Heart right ventricle (tissue), 16 donors: ENCODE results near the gene ROR2. TPM values are rescaled to one million over a fixed set of nuclear protein-coding genes. Genes with fewer than 3 reads are reported as not detected.
A peak's percentile ranks its signal among the peaks of the same experiment; 100 is the strongest.

Experiments
- ATAC-seq, 8 donors: fragments of 200-7000 bp; cut with Tn5 transposase; one replicate each; pipeline ENCODE4 v1.9.1; 2020; ENCODE audit warnings: mild to moderate bottlenecking in 8 of 8, moderate library complexity in 8 of 8, moderate number of reproducible peaks in 1 of 8
- DNase-seq, 2 donors: peaks; one replicate each; pipeline ENCODE4 v3.0.0-alpha.2; 2020
- H3K27ac ChIP-seq, 10 donors: fragments of 200-600 bp; sonication (generic) in 2 of 10; one replicate each; pipeline versions ENCODE4 v1.5.0 to v1.8.0; 2020 to 2022; ENCODE audit warnings: mild to moderate bottlenecking in 3 of 10
- H3K27me3 ChIP-seq, 7 donors: fragments of 200-600 bp; one replicate each; pipeline ENCODE4 v1.8.0; 2021 to 2022; ENCODE audit warnings: mild to moderate bottlenecking in 2 of 7
- H3K36me3 ChIP-seq, 9 donors: fragments of 200-600 bp; sonication (generic) in 1 of 9; one replicate each; pipeline versions ENCODE4 v1.5.0 to v1.8.0; 2020 to 2022; ENCODE audit warnings: mild to moderate bottlenecking in 2 of 9
- H3K4me1 ChIP-seq, 9 donors: fragments of 200-600 bp; sonication (generic) in 1 of 9; one replicate each; pipeline versions ENCODE4 v1.5.0 to v1.8.0; 2020 to 2022; ENCODE audit warnings: mild to moderate bottlenecking in 4 of 9
- H3K4me3 ChIP-seq, 10 donors: fragments of 200-600 bp; sonication (generic) in 2 of 10; one replicate each; pipeline versions ENCODE4 v1.5.0 to v1.8.0; 2020 to 2022; ENCODE audit warnings: mild to moderate bottlenecking in 7 of 10, moderate library complexity in 2 of 10
- H3K9me3 ChIP-seq, 11 donors: fragments of 200-600 bp in 10 of 11; sonication (generic) in 2 of 11; one replicate each; pipeline versions ENCODE4 v1.5.0 to v1.8.0; 2013 to 2022; ENCODE audit warnings: mild to moderate bottlenecking in 2 of 11, control low read depth in 1 of 11, moderate library complexity in 1 of 11
- WGBS, 2 donors: extraction: QIAGEN DNeasy Blood & Tissue Kit; methylation state at CpG; one replicate each; pipeline ENCODE4 v1.1.7; 2013; ENCODE audit warnings: inconsistent platforms in 1 of 2; 5-methylcytosine and 5-hydroxymethylcytosine counted together
- intact Hi-C, 10 donors: fragments of 100-400 bp; cut with DNase I; formaldehyde crosslinking; loops; one replicate each; pipeline versions ENCODE4 v1.11.1 to v1.14.2; 2022
- polyA plus RNA-seq, 2 donors: library from polyadenylated mRNA; stranded (reverse); fragments of 200-250 nt; gene quantifications; one replicate each; pipeline ENCODE4 v1.2.3, GENCODE V29; 2013
- total RNA-seq, 10 donors: library from RNA; stranded (reverse); fragmentation: NEBNext Ultra II Directional in 3 of 10; extraction: Animal tissue kit (Norgen Biotek cat#: 25700) in 3 of 10; gene quantifications; one replicate each; pipeline versions ENCODE4 v1.2.1 to v1.2.4, GENCODE V29; 2021 to 2023
- TF ChIP-seq, protein P1 (sequence below), 9 donors: fragments of 200-600 bp; sonication (generic) in 2 of 9; IDR thresholded peaks; one replicate each; pipeline versions ENCODE4 v1.5.0 to v1.8.0; 2021 to 2022; ENCODE audit warnings: antibody characterized with exemption in 9 of 9, mild to moderate bottlenecking in 5 of 9, moderate library complexity in 1 of 9
- donor health status: Arrhythmogenic right ventricular cardiomyopathy.
- donor health status: ischemic (EF 13 %, LVEDD 7.1; RV severe dilation, severe dysfunction).
- donor health status: healthy with polysubstance abuse.
- donor health status: DM: no; HTN: yes; CAD: no.
- donor health status: DM: no; HTN: no; CAD: no.
- donor health status: ischemic (EF 25% LVEDD 6.9; RV normal size, moderate dysfunction).
- donor health status: ischemic (EF 25% LVEDD 5.7; RV mildly dilated, moderate dysfunction).
- donor health status: healthy.
- donor health status: DM: yes; HTN: yes; CAD: no.
- donor health status: Ischemic cardiomyopathy.
- donor health status: ischemic (EF 35%, LVEDD 5.7; RV mildly dilated, moderate dysfunction).
- donor health status: nonischemic (EF 11% LVEDD 7.7; RV severe dilation, severe dysfunction).
- donor health status: DM: yes; HTN: yes; CAD: no.
- donor health status: PGD.
- donor health status: ischemic (EF 29% LVEDD 5.4; RV normal size, mild dysfunction).
- donor health status: nonischemic (EF 23%, LVEDD 6.1; RV moderate dilation, normal function).

ROR2 gene
- total and polyA plus RNA-seq, 12 donors = 0.11 to 1.4 (median 0.47) TPM

DNA sequence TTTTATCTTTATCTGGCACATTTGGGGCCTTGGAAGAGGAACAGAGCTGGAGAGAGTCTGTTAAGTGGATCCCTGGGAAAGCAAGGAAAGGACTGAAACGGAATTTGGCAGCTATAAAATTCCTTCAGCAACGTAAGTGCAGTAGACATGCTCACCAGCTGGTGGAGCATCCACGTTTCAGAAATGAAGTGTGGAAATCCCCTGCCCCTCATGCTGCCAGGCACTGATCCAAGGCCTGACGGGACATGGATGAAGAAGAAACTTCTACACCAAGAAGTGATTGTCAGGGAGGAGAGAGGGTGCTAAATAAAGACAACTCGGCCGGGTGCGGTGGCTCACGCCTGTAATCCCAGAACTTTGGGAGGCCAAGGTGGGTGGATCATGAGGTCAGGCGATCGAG, 209.3 kb downstream of the ROR2 start:
- peak in 2 of 8 donors; percentile 34 to 44 for ATAC-seq
- H3K36me3 ChIP-seq = no peaks in the 10 kb centered on the region
- peaks cover 0 to 4% (median 0%) of the 10 kb centered on the region in 7 donors for H3K27me3 ChIP-seq
- TF ChIP-seq, protein P1, sequence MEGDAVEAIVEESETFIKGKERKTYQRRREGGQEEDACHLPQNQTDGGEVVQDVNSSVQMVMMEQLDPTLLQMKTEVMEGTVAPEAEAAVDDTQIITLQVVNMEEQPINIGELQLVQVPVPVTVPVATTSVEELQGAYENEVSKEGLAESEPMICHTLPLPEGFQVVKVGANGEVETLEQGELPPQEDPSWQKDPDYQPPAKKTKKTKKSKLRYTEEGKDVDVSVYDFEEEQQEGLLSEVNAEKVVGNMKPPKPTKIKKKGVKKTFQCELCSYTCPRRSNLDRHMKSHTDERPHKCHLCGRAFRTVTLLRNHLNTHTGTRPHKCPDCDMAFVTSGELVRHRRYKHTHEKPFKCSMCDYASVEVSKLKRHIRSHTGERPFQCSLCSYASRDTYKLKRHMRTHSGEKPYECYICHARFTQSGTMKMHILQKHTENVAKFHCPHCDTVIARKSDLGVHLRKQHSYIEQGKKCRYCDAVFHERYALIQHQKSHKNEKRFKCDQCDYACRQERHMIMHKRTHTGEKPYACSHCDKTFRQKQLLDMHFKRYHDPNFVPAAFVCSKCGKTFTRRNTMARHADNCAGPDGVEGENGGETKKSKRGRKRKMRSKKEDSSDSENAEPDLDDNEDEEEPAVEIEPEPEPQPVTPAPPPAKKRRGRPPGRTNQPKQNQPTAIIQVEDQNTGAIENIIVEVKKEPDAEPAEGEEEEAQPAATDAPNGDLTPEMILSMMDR (IDR thresholded peaks at IDR 0.05) = peak in 4 of 9 donors; percentile 9 to 27 (median 20)
- H3K4me3 ChIP-seq = no peak overlapping the region
- no peak overlapping the region for H3K27ac ChIP-seq
- intact Hi-C loops = loop anchor here in 1 of 10 donors (10.0 kb wide), 1 partner anchor 56 kb away; no protein-coding TSS in a partner anchor
- H3K4me1 ChIP-seq = peaks cover 0 to 8% (median 0%) of the 10 kb centered on the region in 9 donors
- DNase-seq = no peak
- 52 to 57% methylated on average over 10 of the region's 10 CpGs for WGBS, 2 donors
- no peaks in the 10 kb centered on the region for H3K9me3 ChIP-seq

DNA sequence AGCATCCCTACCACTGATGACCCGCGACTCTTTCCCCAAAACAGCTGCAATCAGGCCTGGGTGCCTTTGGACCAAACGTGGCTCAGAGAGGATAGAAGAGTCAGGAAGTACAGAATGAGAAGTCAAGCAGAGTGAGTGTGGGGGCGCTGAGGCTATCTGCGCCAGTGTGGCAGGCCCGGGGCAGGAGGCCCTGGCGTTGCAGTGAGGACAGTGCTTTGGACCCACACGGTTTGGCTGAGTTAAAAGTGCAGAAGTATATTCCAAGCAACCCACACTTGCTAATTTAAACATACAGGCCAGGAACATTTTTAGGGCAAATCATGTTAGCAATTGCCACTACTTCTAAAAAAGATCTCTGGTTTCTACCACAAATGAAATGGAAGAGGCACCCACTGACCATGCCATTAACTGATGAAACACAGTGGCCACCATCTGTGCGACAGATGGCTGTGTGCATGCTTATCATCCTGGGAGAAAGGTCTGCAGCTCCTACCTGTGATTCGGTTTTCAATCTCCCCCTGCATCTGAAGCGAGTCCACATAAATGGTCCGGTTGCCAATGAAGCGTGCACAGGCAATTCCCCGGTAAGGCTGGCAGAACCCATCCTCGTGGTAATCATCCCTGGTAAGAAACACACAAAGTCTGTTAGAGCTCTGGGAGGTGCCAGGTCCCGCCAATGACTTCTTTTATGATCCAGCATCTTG, 213.0 kb downstream of the ROR2 start:
- TF ChIP-seq, protein P1 (IDR thresholded peaks at IDR 0.05) = no peak
- peaks cover 0 to 4% (median 0%) of the 10 kb centered on the region in 7 donors for H3K27me3 ChIP-seq
- H3K27ac ChIP-seq = no peak overlapping the region
- no peak overlapping the region for H3K4me3 ChIP-seq
- 88 to 90% methylated on average over 16 of the region's 16 CpGs for WGBS, 2 donors
- H3K9me3 ChIP-seq = no peaks in the 10 kb centered on the region
- no peak for ATAC-seq
- peaks cover 0 to 12% (median 0%) of the 10 kb centered on the region in 9 donors for H3K4me1 ChIP-seq
- DNase-seq = no peak
- intact Hi-C loops = no loop called here
- H3K36me3 ChIP-seq = no peaks in the 10 kb centered on the region

DNA sequence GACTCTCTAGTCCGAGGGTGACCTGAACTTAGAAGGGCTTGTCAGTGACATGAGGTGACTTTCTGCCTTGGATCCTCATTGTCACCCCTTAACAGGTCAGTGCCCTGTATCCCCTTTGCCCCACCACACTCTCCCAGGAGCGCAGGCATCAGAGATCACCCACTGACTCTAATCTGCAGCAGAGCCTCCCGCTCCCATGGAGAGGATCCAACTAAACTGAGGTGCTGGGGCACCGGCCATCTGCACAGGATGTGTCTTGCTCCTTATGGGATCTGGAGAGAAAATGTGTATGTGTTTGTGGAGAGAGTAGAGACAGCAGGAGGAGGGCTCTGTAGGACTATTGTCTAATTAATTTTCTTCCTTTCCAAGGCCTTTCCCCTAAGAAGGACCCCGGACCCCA, 213.7 kb downstream of the ROR2 start:
- Histone ChIP-seq H3K4me1 (peaks cover 0 to 12% (median 0%) of the 10 kb centered on the region in 9 donors), H3K9me3 (no peaks in the 10 kb centered on the region), H3K27me3 (peaks cover 0 to 4% (median 0%) of the 10 kb centered on the region in 7 donors), H3K36me3 (no peaks in the 10 kb centered on the region), H3K4me3 (no peak overlapping the region), H3K27ac (no peak overlapping the region)
- TF ChIP-seq, protein P1 (IDR thresholded peaks at IDR 0.05) = no peak
- intact Hi-C loops = no loop called here
- DNase-seq (no peak), ATAC-seq (no peak)
- 86 to 87% methylated on average over 5 of the region's 5 CpGs for WGBS, 2 donors

DNA sequence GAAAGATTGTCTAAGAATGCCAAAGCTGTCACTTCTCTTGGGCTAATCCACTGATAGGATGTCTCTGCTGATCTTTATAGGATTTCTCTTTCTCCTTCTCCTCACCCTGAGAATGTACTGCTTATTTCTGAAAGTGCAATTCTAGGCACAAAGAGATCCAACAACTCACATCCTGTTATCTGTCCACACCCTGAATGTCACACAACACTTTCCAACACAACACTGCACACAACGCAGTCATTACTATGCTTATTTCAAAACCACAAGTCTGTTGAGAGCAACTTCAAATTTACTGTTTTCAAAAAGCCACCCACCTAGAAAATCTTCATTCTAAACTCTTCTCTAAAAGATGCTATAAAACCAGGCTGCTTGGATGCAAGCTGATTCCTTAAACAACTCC, 215.0 kb downstream of the ROR2 start:
- DNase-seq = no peak
- H3K27ac ChIP-seq = no peak overlapping the region
- no peaks in the 10 kb centered on the region for H3K36me3 ChIP-seq
- no peak overlapping the region for H3K4me3 ChIP-seq
- H3K4me1 ChIP-seq = peaks cover 0 to 6% (median 0%) of the 10 kb centered on the region in 9 donors
- TF ChIP-seq, protein P1 (IDR thresholded peaks at IDR 0.05) = no peak
- WGBS, 2 donors = 85 to 88% methylated on average over 1 of the region's 1 CpG
- intact Hi-C loops = no loop called here
- peaks cover 0 to 4% (median 0%) of the 10 kb centered on the region in 7 donors for H3K27me3 ChIP-seq
- H3K9me3 ChIP-seq = no peaks in the 10 kb centered on the region
- no peak for ATAC-seq
